HepG2 (cell line): Measurements from ENCODE around the gene CLPX. TPM values are rescaled to one million over a fixed set of nuclear protein-coding genes. Genes with fewer than 3 reads are reported as not detected.

Experiments used
- AGO1 ChIP-seq: fragments of 200-400 bp; formaldehyde crosslinking; IDR thresholded peaks from 2 replicates; pipeline ENCODE4 v1.6.1; 2017; ENCODE audit warnings: mild to moderate bottlenecking, low read depth, low read length, moderate library complexity; ENCODE audit not compliant: poor library complexity, severe bottlenecking
- ELF1 ChIP-seq: sonication (generic); formaldehyde crosslinking; IDR thresholded peaks from 2 replicates; pipeline ENCODE4 v1.4.0; 2020; ENCODE audit warnings: missing genetic modification reagents
- HOXA9 ChIP-seq: sonication (generic); formaldehyde crosslinking; IDR thresholded peaks from 2 replicates; pipeline ENCODE4 v1.8.1; 2022; ENCODE audit warnings: missing genetic modification reagents, mild to moderate bottlenecking, moderate library complexity, borderline replicate concordance
- MEF2D ChIP-seq: sonication (generic); formaldehyde crosslinking; IDR thresholded peaks from 2 replicates; pipeline ENCODE4 v1.5.1; 2020; ENCODE audit warnings: mild to moderate bottlenecking, missing genetic modification reagents
- PAX8 ChIP-seq: sonication (generic); formaldehyde crosslinking; IDR thresholded peaks from 2 replicates; pipeline ENCODE4 v1.8.0; 2022; ENCODE audit warnings: mild to moderate bottlenecking, missing genetic modification reagents, borderline replicate concordance
- SMYD3 ChIP-seq: sonication (generic); formaldehyde crosslinking; IDR thresholded peaks from 2 replicates; pipeline ENCODE4 v1.8.1; 2023; ENCODE audit warnings: mild to moderate bottlenecking, missing genetic modification reagents
- TBX2 ChIP-seq: sonication (generic); formaldehyde crosslinking; IDR thresholded peaks from 2 replicates; pipeline ENCODE4 v1.5.0; 2020; ENCODE audit warnings: missing genetic modification reagents, mild to moderate bottlenecking, borderline replicate concordance
- TRIM24 ChIP-seq: sonication (generic); formaldehyde crosslinking; IDR thresholded peaks from 2 replicates; pipeline ENCODE4 v1.8.0; 2022; ENCODE audit warnings: mild to moderate bottlenecking, missing genetic modification reagents
- ZBTB7A ChIP-seq: sonication (generic); formaldehyde crosslinking; IDR thresholded peaks from 2 replicates; pipeline ENCODE4 v1.8.0; 2022; ENCODE audit warnings: mild to moderate bottlenecking, missing genetic modification reagents
- ZFP41 ChIP-seq: sonication (generic); formaldehyde crosslinking; IDR thresholded peaks from 2 replicates; pipeline ENCODE4 v1.4.0; 2020; ENCODE audit warnings: mild to moderate bottlenecking, missing genetic modification reagents, borderline replicate concordance
- ZHX1 ChIP-seq: sonication (generic); formaldehyde crosslinking; IDR thresholded peaks from 2 replicates; pipeline ENCODE4 v1.8.1; 2022; ENCODE audit warnings: low read depth, mild to moderate bottlenecking, missing genetic modification reagents
- ZNF20 ChIP-seq: sonication (generic); formaldehyde crosslinking; IDR thresholded peaks from 2 replicates; pipeline ENCODE4 v1.4.0; 2020; ENCODE audit warnings: mild to moderate bottlenecking, moderate library complexity, missing genetic modification reagents
- ZNF766 ChIP-seq: sonication (generic); formaldehyde crosslinking; IDR thresholded peaks from 2 replicates; pipeline ENCODE4 v1.5.0; 2020; ENCODE audit warnings: missing genetic modification reagents, borderline replicate concordance
- polyA plus RNA-seq, 8 experiments: library from polyadenylated mRNA; depleted of rRNA in 3 of 8; stranded (reverse) in 7 of 8; unstranded in 1 of 8; fragments of >200 nt; fragmentation: Illumina TruSeq in 4 of 8; extraction: Trizol in 4 of 8; gene quantifications; 2 replicates each; pipeline versions ENCODE4 v1.2.1 to v1.2.3, GENCODE V29; 2011 to 2016; ENCODE audit warnings: low read depth in 4 of 8, missing spikeins in 1 of 8, mixed read lengths in 1 of 8; ENCODE audit not compliant: insufficient read depth in 1 of 8
- total RNA-seq, 5 experiments: library from RNA; depleted of rRNA; stranded (reverse); fragments of >200 nt; fragmentation: Illumina TruSeq; extraction: Trizol; gene quantifications; 2 replicates each; pipeline ENCODE4 v1.2.3, GENCODE V29; 2016; ENCODE audit warnings: low read depth in 1 of 5
- TF ChIP-seq, protein P1 (sequence below): sonication (generic); formaldehyde crosslinking; IDR thresholded peaks from 2 replicates; pipeline ENCODE4 v1.5.0; 2020; ENCODE audit warnings: mild to moderate bottlenecking, missing genetic modification reagents
- TF ChIP-seq, protein P2 (sequence below): sonication (generic); formaldehyde crosslinking; IDR thresholded peaks from 2 replicates; pipeline ENCODE4 v1.4.0; 2020; ENCODE audit warnings: missing genetic modification reagents, borderline replicate concordance
- TF ChIP-seq, protein P3 (sequence below): sonication (generic); formaldehyde crosslinking; IDR thresholded peaks from 2 replicates; pipeline ENCODE4 v1.4.0; 2020; ENCODE audit warnings: missing genetic modification reagents, borderline replicate concordance

CLPX gene
- total and polyA plus RNA-seq, 2 of the 13 experiments (the other 11 are each of a cell fraction or from before 2014, with no cell fraction given) = 33.9 to 61.3 TPM

- TF ChIP-seq AGO1 (no peak), ELF1 (peak; percentile 96), ZBTB7A (peak; percentile 70; the same call in 1 of the 2 replicates), ZHX1 (CRISPR knock-in tag) (peak; percentile 14; the same call in 1 of the 2 replicates), TRIM24 (CRISPR knock-in tag) (no peak), ZFP41 (CRISPR knock-in tag) (0 out of 2 replicates have a peak, but pooled peaks have one; percentile 4), HOXA9 (CRISPR knock-in tag) (no peak), ZNF20 (CRISPR knock-in tag) (no peak), PAX8 (0 out of 2 replicates have a peak, but pooled peaks have one; percentile 50), SMYD3 (CRISPR knock-in tag) (peak; percentile 39), TBX2 (CRISPR knock-in tag) (peak; percentile 56), ZNF766 (CRISPR knock-in tag) (no peak), MEF2D (CRISPR knock-in tag) (peak; percentile 14; the same call in 1 of the 2 replicates)
- TF ChIP-seq, protein P1, sequence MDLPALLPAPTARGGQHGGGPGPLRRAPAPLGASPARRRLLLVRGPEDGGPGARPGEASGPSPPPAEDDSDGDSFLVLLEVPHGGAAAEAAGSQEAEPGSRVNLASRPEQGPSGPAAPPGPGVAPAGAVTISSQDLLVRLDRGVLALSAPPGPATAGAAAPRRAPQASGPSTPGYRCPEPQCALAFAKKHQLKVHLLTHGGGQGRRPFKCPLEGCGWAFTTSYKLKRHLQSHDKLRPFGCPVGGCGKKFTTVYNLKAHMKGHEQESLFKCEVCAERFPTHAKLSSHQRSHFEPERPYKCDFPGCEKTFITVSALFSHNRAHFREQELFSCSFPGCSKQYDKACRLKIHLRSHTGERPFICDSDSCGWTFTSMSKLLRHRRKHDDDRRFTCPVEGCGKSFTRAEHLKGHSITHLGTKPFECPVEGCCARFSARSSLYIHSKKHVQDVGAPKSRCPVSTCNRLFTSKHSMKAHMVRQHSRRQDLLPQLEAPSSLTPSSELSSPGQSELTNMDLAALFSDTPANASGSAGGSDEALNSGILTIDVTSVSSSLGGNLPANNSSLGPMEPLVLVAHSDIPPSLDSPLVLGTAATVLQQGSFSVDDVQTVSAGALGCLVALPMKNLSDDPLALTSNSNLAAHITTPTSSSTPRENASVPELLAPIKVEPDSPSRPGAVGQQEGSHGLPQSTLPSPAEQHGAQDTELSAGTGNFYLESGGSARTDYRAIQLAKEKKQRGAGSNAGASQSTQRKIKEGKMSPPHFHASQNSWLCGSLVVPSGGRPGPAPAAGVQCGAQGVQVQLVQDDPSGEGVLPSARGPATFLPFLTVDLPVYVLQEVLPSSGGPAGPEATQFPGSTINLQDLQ (CRISPR knock-in tag) = no peak
- TF ChIP-seq, protein P2, sequence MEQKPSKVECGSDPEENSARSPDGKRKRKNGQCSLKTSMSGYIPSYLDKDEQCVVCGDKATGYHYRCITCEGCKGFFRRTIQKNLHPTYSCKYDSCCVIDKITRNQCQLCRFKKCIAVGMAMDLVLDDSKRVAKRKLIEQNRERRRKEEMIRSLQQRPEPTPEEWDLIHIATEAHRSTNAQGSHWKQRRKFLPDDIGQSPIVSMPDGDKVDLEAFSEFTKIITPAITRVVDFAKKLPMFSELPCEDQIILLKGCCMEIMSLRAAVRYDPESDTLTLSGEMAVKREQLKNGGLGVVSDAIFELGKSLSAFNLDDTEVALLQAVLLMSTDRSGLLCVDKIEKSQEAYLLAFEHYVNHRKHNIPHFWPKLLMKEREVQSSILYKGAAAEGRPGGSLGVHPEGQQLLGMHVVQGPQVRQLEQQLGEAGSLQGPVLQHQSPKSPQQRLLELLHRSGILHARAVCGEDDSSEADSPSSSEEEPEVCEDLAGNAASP (CRISPR knock-in tag) = 0 out of 2 replicates have a peak, but pooled peaks have one; percentile 53
- TF ChIP-seq, protein P3, sequence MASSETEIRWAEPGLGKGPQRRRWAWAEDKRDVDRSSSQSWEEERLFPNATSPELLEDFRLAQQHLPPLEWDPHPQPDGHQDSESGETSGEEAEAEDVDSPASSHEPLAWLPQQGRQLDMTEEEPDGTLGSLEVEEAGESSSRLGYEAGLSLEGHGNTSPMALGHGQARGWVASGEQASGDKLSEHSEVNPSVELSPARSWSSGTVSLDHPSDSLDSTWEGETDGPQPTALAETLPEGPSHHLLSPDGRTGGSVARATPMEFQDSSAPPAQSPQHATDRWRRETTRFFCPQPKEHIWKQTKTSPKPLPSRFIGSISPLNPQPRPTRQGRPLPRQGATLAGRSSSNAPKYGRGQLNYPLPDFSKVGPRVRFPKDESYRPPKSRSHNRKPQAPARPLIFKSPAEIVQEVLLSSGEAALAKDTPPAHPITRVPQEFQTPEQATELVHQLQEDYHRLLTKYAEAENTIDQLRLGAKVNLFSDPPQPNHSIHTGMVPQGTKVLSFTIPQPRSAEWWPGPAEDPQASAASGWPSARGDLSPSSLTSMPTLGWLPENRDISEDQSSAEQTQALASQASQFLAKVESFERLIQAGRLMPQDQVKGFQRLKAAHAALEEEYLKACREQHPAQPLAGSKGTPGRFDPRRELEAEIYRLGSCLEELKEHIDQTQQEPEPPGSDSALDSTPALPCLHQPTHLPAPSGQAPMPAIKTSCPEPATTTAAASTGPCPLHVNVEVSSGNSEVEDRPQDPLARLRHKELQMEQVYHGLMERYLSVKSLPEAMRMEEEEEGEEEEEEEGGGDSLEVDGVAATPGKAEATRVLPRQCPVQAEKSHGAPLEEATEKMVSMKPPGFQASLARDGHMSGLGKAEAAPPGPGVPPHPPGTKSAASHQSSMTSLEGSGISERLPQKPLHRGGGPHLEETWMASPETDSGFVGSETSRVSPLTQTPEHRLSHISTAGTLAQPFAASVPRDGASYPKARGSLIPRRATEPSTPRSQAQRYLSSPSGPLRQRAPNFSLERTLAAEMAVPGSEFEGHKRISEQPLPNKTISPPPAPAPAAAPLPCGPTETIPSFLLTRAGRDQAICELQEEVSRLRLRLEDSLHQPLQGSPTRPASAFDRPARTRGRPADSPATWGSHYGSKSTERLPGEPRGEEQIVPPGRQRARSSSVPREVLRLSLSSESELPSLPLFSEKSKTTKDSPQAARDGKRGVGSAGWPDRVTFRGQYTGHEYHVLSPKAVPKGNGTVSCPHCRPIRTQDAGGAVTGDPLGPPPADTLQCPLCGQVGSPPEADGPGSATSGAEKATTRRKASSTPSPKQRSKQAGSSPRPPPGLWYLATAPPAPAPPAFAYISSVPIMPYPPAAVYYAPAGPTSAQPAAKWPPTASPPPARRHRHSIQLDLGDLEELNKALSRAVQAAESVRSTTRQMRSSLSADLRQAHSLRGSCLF (CRISPR knock-in tag) = no peak
These were observed at the start of gene CLPX (continued) for GRCh38 chr15:65184868-65185717.
